ENCODE results near the gene ASB13.

- TF ChIP-seq ZNF274 (IDR thresholded peaks at IDR 0.05; ENCODE audit: low read depth, low read length): no peak
- no peak for TF ChIP-seq YY1 (IDR thresholded peaks at IDR 0.05; ENCODE audit: insufficient read depth, insufficient read length)
Observed at GRCh38 chr10:5666008-5666840, at the start of gene ASB13.
